K562 (cell line): Measurements from ENCODE around the gene ZNF747. TPM values are rescaled to one million over a fixed set of nuclear protein-coding genes. Genes with fewer than 3 reads are reported as not detected.

ENCODE experiments used
- CBX5 ChIP-seq: IDR thresholded peaks from 2 replicates; pipeline ENCODE4 v1.6.1; 2014; ENCODE audit warnings: low read depth, borderline replicate concordance
- EP400 ChIP-seq: fragments of 450-650 bp; IDR thresholded peaks from 2 replicates; pipeline ENCODE4 v1.6.1; 2017; ENCODE audit warnings: antibody characterized with exemption, mild to moderate bottlenecking, moderate library complexity
- ETV5 ChIP-seq: sonication (generic); formaldehyde crosslinking; IDR thresholded peaks from 2 replicates; pipeline ENCODE4 v1.4.0; 2020; ENCODE audit warnings: low read depth, mild to moderate bottlenecking, missing genetic modification reagents
- GATAD2A ChIP-seq: fragments of 450-650 bp; IDR thresholded peaks from 2 replicates; pipeline ENCODE4 v1.6.1; 2017
- L3MBTL2 ChIP-seq: fragments of 450-650 bp; IDR thresholded peaks from 2 replicates; pipeline ENCODE4 v1.6.1; 2016; ENCODE audit warnings: mild to moderate bottlenecking, moderate library complexity
- MYC ChIP-seq, 2 experiments: fragments of 250-450 bp in 1 of 2; sonication (Bioruptor Pico) in 1 of 2; IDR thresholded peaks; 2 replicates each; pipeline versions ENCODE4 v1.5.1 to v1.6.1; 2012 to 2021; ENCODE audit warnings: low read depth in 2 of 2, borderline replicate concordance in 1 of 2, improper control_type of control experiment in 1 of 2, low read length in 1 of 2, mild to moderate bottlenecking in 1 of 2, moderate library complexity in 1 of 2
- PHF8 ChIP-seq: fragments of 200-600 bp; sonication (generic); IDR thresholded peaks from 2 replicates; pipeline ENCODE4 v1.6.1; 2012; ENCODE audit warnings: mixed run types, mild to moderate bottlenecking, inconsistent platforms, low read length, moderate library complexity, borderline replicate concordance
- TEAD4 ChIP-seq, 2 experiments: sonication (generic) in 1 of 2; formaldehyde crosslinking in 1 of 2; IDR thresholded peaks; 2 replicates each; pipeline versions ENCODE4 v1.6.1 to v1.8.0; 2012 to 2022; ENCODE audit warnings: borderline replicate concordance in 1 of 2, inconsistent platforms in 1 of 2, low read length in 1 of 2, mild to moderate bottlenecking in 1 of 2, missing genetic modification reagents in 1 of 2
- polyA plus RNA-seq, 8 experiments: library from polyadenylated mRNA; depleted of rRNA in 4 of 8; stranded (reverse) in 5 of 8; unstranded in 3 of 8; fragments of >200 nt; fragmentation: Nextera tagmentation in 2 of 8; fragmentation: Illumina TruSeq in 1 of 8; extraction: Ambion mirVana in 2 of 8; extraction: Trizol in 1 of 8; gene quantifications; 2 replicates each; pipeline versions ENCODE4 v1.2.1 to v1.2.3, GENCODE V29; 2011 to 2014; ENCODE audit warnings: inconsistent platforms in 1 of 8, missing spikeins in 1 of 8
- total RNA-seq, 7 experiments: library from RNA; depleted of rRNA in 6 of 7; stranded (reverse); fragments of >200 nt in 6 of 7; fragmentation: Illumina TruSeq in 2 of 7; extraction: Trizol in 2 of 7; gene quantifications; 2 replicates each; pipeline versions ENCODE4 v1.2.1 to v1.2.3, GENCODE V29; 2011 to 2021; ENCODE audit warnings: low replicate concordance in 1 of 7
- TF ChIP-seq, protein P1 (sequence below), 2 experiments: fragments of 450-650 bp; formaldehyde crosslinking in 1 of 2; IDR thresholded peaks; 2 replicates each; pipeline versions ENCODE4 v1.4.0 to v1.6.1; 2014 to 2020; ENCODE audit warnings: mild to moderate bottlenecking in 2 of 2, borderline replicate concordance in 1 of 2, low read depth in 1 of 2
- TF ChIP-seq, protein P2 (sequence below): fragments of 250-450 bp; sonication (Bioruptor Pico); IDR thresholded peaks from 2 replicates; pipeline ENCODE4 v1.9.0; 2021; ENCODE audit warnings: mild to moderate bottlenecking, inconsistent platforms
- TF ChIP-seq, protein P3 (sequence below): fragments of 450-650 bp; IDR thresholded peaks from 2 replicates; pipeline ENCODE4 v1.6.1; 2016
- TF ChIP-seq, protein P4 (sequence below): fragments of 450-650 bp; formaldehyde crosslinking; IDR thresholded peaks from 2 replicates; pipeline ENCODE4 v1.4.0; 2022; ENCODE audit warnings: missing genetic modification characterization

ZNF747 gene
- total and polyA plus RNA-seq, 9 of the 15 experiments (the other 6 are each of a cell fraction or from before 2014, with no cell fraction given) = 0.14 to 3.3 (median 1.5) TPM

DNA sequence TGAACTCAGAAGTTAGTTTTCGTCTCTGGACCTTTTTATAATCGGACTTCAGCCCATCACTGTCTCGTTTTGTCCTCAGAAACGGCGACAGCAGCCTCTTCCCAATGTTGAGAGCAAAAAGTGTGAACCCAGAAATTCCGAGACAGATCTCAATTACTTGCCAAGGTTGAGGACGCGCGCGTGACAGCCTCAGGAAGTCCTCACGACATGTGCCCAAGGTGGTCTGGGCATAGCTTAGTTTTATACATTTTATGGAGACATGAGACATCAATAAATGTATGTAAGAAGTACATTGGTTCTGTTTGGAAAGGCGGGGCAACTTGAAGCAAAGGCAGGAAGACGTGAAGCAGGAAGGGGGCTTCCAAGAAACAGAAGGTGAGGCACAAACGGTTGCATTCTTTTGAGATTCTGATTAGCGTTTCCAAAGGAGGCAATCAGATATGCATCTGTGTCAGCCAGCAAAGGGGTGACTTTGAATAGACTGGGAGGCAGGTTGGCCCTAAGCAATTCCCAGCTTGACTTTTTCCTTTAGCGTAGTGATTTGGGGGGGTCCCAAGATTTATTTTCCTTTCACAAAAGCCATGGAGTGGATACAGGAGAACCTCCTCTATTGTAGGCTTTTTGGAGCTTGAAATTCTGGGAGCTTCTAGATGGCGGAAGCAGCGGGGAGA, 583 bp upstream of the ZNF747 start (continued):
- TF ChIP-seq, protein P1, sequence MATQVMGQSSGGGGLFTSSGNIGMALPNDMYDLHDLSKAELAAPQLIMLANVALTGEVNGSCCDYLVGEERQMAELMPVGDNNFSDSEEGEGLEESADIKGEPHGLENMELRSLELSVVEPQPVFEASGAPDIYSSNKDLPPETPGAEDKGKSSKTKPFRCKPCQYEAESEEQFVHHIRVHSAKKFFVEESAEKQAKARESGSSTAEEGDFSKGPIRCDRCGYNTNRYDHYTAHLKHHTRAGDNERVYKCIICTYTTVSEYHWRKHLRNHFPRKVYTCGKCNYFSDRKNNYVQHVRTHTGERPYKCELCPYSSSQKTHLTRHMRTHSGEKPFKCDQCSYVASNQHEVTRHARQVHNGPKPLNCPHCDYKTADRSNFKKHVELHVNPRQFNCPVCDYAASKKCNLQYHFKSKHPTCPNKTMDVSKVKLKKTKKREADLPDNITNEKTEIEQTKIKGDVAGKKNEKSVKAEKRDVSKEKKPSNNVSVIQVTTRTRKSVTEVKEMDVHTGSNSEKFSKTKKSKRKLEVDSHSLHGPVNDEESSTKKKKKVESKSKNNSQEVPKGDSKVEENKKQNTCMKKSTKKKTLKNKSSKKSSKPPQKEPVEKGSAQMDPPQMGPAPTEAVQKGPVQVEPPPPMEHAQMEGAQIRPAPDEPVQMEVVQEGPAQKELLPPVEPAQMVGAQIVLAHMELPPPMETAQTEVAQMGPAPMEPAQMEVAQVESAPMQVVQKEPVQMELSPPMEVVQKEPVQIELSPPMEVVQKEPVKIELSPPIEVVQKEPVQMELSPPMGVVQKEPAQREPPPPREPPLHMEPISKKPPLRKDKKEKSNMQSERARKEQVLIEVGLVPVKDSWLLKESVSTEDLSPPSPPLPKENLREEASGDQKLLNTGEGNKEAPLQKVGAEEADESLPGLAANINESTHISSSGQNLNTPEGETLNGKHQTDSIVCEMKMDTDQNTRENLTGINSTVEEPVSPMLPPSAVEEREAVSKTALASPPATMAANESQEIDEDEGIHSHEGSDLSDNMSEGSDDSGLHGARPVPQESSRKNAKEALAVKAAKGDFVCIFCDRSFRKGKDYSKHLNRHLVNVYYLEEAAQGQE (IDR thresholded peaks at IDR 0.05; ENCODE audit: borderline replicate concordance) = no peak
- TF ChIP-seq, protein P1 (CRISPR knock-in tag; IDR thresholded peaks at IDR 0.05; ENCODE audit: low read depth) = no peak
- TF ChIP-seq, protein P2, sequence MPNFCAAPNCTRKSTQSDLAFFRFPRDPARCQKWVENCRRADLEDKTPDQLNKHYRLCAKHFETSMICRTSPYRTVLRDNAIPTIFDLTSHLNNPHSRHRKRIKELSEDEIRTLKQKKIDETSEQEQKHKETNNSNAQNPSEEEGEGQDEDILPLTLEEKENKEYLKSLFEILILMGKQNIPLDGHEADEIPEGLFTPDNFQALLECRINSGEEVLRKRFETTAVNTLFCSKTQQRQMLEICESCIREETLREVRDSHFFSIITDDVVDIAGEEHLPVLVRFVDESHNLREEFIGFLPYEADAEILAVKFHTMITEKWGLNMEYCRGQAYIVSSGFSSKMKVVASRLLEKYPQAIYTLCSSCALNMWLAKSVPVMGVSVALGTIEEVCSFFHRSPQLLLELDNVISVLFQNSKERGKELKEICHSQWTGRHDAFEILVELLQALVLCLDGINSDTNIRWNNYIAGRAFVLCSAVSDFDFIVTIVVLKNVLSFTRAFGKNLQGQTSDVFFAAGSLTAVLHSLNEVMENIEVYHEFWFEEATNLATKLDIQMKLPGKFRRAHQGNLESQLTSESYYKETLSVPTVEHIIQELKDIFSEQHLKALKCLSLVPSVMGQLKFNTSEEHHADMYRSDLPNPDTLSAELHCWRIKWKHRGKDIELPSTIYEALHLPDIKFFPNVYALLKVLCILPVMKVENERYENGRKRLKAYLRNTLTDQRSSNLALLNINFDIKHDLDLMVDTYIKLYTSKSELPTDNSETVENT = no peak
- TF ChIP-seq PHF8 (peak; percentile 34; the same call in 1 of the 2 replicates), MYC (IDR thresholded peaks at IDR 0.05; ENCODE audit: low read depth, low read length) (peak; percentile 25; the same call in 1 of the 2 replicates), MYC (CRISPR knock-in tag; IDR thresholded peaks at IDR 0.05; ENCODE audit: borderline replicate concordance, low read depth) (no peak), CBX5 (no peak), GATAD2A (no peak), EP400 (peak; percentile 60), ETV5 (0 out of 2 replicates have a peak, but pooled peaks have one; percentile 9), TEAD4 (IDR thresholded peaks at IDR 0.05; ENCODE audit: low read length) (no peak; the same call in 1 of the 2 replicates), TEAD4 (CRISPR knock-in tag; IDR thresholded peaks at IDR 0.05; ENCODE audit: borderline replicate concordance) (no peak), L3MBTL2 (peak; percentile 44; the same call in 1 of the 2 replicates)
- TF ChIP-seq, protein P3, sequence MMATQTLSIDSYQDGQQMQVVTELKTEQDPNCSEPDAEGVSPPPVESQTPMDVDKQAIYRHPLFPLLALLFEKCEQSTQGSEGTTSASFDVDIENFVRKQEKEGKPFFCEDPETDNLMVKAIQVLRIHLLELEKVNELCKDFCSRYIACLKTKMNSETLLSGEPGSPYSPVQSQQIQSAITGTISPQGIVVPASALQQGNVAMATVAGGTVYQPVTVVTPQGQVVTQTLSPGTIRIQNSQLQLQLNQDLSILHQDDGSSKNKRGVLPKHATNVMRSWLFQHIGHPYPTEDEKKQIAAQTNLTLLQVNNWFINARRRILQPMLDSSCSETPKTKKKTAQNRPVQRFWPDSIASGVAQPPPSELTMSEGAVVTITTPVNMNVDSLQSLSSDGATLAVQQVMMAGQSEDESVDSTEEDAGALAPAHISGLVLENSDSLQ = peak; percentile 26; the same call in 1 of the 2 replicates
- TF ChIP-seq, protein P4, sequence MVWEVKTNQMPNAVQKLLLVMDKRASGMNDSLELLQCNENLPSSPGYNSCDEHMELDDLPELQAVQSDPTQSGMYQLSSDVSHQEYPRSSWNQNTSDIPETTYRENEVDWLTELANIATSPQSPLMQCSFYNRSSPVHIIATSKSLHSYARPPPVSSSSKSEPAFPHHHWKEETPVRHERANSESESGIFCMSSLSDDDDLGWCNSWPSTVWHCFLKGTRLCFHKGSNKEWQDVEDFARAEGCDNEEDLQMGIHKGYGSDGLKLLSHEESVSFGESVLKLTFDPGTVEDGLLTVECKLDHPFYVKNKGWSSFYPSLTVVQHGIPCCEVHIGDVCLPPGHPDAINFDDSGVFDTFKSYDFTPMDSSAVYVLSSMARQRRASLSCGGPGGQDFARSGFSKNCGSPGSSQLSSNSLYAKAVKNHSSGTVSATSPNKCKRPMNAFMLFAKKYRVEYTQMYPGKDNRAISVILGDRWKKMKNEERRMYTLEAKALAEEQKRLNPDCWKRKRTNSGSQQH (CRISPR knock-in tag) = no peak
